PC-9 (cell line): ENCODE data around the gene BCAR3. TPM values are rescaled to one million over a fixed set of nuclear protein-coding genes. Genes with fewer than 3 reads are reported as not detected.

Source experiments
- BruUV-seq: library from RNA; stranded (reverse); fragments of 400-500 nt; replicated peaks from 2 replicates; lab custom pipeline; 2021; lab: Mats Ljungman, UMichigan
- CTCF ChIA-PET: fragments of 300-600 bp; sonication (Branson Sonifier 250); formaldehyde crosslinking; loops from one replicate; lab custom pipeline; 2022; ENCODE audit warnings: antibody characterized with exemption; lab: Charles Lee
- POLR2A ChIA-PET: fragments of 300-600 bp; sonication (Branson Sonifier 250); formaldehyde crosslinking; loops from one replicate; lab custom pipeline; 2022; ENCODE audit warnings: antibody characterized with exemption; ENCODE audit not compliant: unreplicated experiment; lab: Charles Lee
- DNase-seq, 2 experiments: peaks; one replicate each; pipeline versions ENCODE4 v3.0.0 to v3.0.0-alpha.2; 2015 to 2022; ENCODE audit warnings: mixed read lengths in 1 of 2
- H2AFZ ChIP-seq: fragments of 200-600 bp; sonication (generic); 2 replicates; pipeline ENCODE4 v1.8.1; 2017; ENCODE audit warnings: antibody characterized with exemption
- H3F3A ChIP-seq: fragments of 200-600 bp; sonication (generic); 2 replicates; pipeline ENCODE4 v1.8.1; 2017; ENCODE audit warnings: antibody characterized with exemption, mild to moderate bottlenecking, low read depth; ENCODE audit not compliant: insufficient read depth
- H3K27ac ChIP-seq: fragments of 200-600 bp; sonication (generic); 2 replicates; pipeline ENCODE4 v1.6.1; 2016; ENCODE audit warnings: mixed run types
- H3K27me3 ChIP-seq: fragments of 200-600 bp; sonication (generic); 2 replicates; pipeline ENCODE4 v1.6.1; 2016; ENCODE audit warnings: low read depth, mixed run types; ENCODE audit not compliant: insufficient read depth
- H3K36me3 ChIP-seq: fragments of 200-600 bp; sonication (generic); 2 replicates; pipeline ENCODE4 v1.6.1; 2016; ENCODE audit warnings: low read depth, mixed run types
- H3K4me1 ChIP-seq: fragments of 200-600 bp; sonication (generic); replicated peaks from 2 replicates; pipeline ENCODE4 v1.6.1; 2016; ENCODE audit warnings: mixed run types; ENCODE audit not compliant: insufficient read depth
- H3K4me2 ChIP-seq: fragments of 200-600 bp; sonication (generic); 2 replicates; pipeline ENCODE4 v1.6.1; 2017; ENCODE audit warnings: mixed run types
- H3K4me3 ChIP-seq: fragments of 200-600 bp; sonication (generic); 2 replicates; pipeline ENCODE4 v1.6.1; 2016; ENCODE audit warnings: mixed run types
- H3K79me2 ChIP-seq: fragments of 200-600 bp; sonication (generic); 2 replicates; pipeline ENCODE4 v1.6.1; 2017; ENCODE audit warnings: low read depth, mixed run types
- H3K9me2 ChIP-seq: fragments of 200-600 bp; sonication (generic); 2 replicates; pipeline ENCODE4 v1.8.1; 2017; ENCODE audit warnings: mild to moderate bottlenecking; ENCODE audit not compliant: insufficient read depth
- H3K9me3 ChIP-seq: fragments of 200-600 bp; sonication (generic); 2 replicates; pipeline ENCODE4 v1.8.1; 2016; ENCODE audit warnings: low read depth; ENCODE audit not compliant: insufficient read depth
- H4K20me1 ChIP-seq: fragments of 200-600 bp; sonication (generic); 2 replicates; pipeline ENCODE4 v1.8.1; 2017; ENCODE audit not compliant: insufficient read depth
- CTCF ChIP-seq: fragments of 200-600 bp; sonication (generic); conservative IDR thresholded peaks from 2 replicates; pipeline ENCODE4 v1.6.1; 2017; ENCODE audit warnings: mixed run types, antibody characterized with exemption, mild to moderate bottlenecking, moderate library complexity
- EZH2 ChIP-seq: fragments of 200-600 bp; sonication (generic); IDR thresholded peaks from 2 replicates; pipeline ENCODE4 v1.8.0; 2017; ENCODE audit warnings: antibody characterized with exemption, low read depth
- intact Hi-C: fragments of 100-400 bp; cut with micrococcal nuclease; formaldehyde crosslinking; loops from one replicate; pipeline ENCODE4 v1.10.0; 2022; ENCODE audit not compliant: unreplicated experiment
- total RNA-seq: library from RNA; stranded (reverse); gene quantifications from 2 replicates; pipeline ENCODE4 v1.2.3, GENCODE V29; 2021

BCAR3 gene
- total RNA-seq, 1 experiment from 2014 or later: 70.0 TPM

- peak overlapping the region; percentile 72 for H3K4me2 ChIP-seq
- H3K9me3 ChIP-seq: peaks cover 3% of the 10 kb centered on the region; the same call in 1 of the 2 replicates
- no TSS peak for BruUV-seq
- H4K20me1 ChIP-seq: no peaks in the 10 kb centered on the region
- TF ChIP-seq EZH2: no peak
- no peak for TF ChIP-seq CTCF
- H3K36me3 ChIP-seq: peaks cover 7% of the 10 kb centered on the region
- no peaks in the 10 kb centered on the region for H3K27me3 ChIP-seq
- H3K27ac ChIP-seq: peak overlapping the region; percentile 97
- peaks cover 76% of the 10 kb centered on the region for H3K4me1 ChIP-seq
- H2AFZ ChIP-seq: no peak overlapping the region
- H3F3A ChIP-seq: peaks cover 61% of the 10 kb centered on the region
- peaks cover 39% of the 10 kb centered on the region for H3K79me2 ChIP-seq
- intact Hi-C loops: no loop called here
- DNase-seq: peak; percentile 26 to 79
- no peak overlapping the region for H3K4me3 ChIP-seq
- no peaks in the 10 kb centered on the region for H3K9me2 ChIP-seq
- POLR2A ChIA-PET: interaction anchor here (0.6 kb wide), 1 partner anchor 22 kb away, joined by 3 read pairs; the partner anchor contains the start of gene BCAR3
- CTCF ChIA-PET: no interaction called here
These were observed 22.0 kb upstream of the BCAR3 start for GRCh38 chr1:93703643-93704042.

- Histone ChIP-seq H4K20me1 (no peaks in the 10 kb centered on the region), H3K36me3 (peaks cover 7% of the 10 kb centered on the region), H3K9me3 (peaks cover 3% of the 10 kb centered on the region; the same call in 1 of the 2 replicates), H3K4me1 (peaks cover 75% of the 10 kb centered on the region), H3F3A (peaks cover 61% of the 10 kb centered on the region), H3K4me2 (peak overlapping the region; percentile 72), H3K4me3 (peak overlapping the region; percentile 21; the same call in 1 of the 2 replicates), H3K27me3 (no peaks in the 10 kb centered on the region), H3K79me2 (peaks cover 39% of the 10 kb centered on the region), H3K27ac (peak overlapping the region; percentile 97), H2AFZ (no peak overlapping the region), H3K9me2 (no peaks in the 10 kb centered on the region)
- ChIA-PET CTCF (interaction anchor here (0.5 to 1.2 kb wide), 8 partner anchors 21 to 141 kb away, joined by 3 to 11 read pairs (median 3); partner anchors contain the start of gene BCAR3), POLR2A (interaction anchor here (0.5 to 2.0 kb wide), 16 partner anchors 10 to 365 kb away, joined by 3 to 27 read pairs (median 6); partner anchors contain the start of gene BCAR3)
- intact Hi-C loops: loop anchor here (1.0 kb wide), 2 partner anchors 51 to 76 kb away; no protein-coding TSS in a partner anchor
- BruUV-seq: TSS peak; percentile 88
- no peak for TF ChIP-seq EZH2
- no peak; the same call in 1 of the 2 replicates for TF ChIP-seq CTCF
- DNase-seq: no peak
These were observed 21.2 kb upstream of the BCAR3 start for GRCh38 chr1:93702828-93703183.

- POLR2A ChIA-PET: interaction anchor here (0.5 to 2.0 kb wide), 21 partner anchors 9 to 366 kb away, joined by 3 to 27 read pairs (median 5); partner anchors contain the start of gene BCAR3
- CTCF ChIA-PET: interaction anchor here (0.5 to 1.2 kb wide), 8 partner anchors 20 to 142 kb away, joined by 3 to 11 read pairs (median 3); partner anchors contain the start of gene BCAR3
These were observed 20.6 kb upstream of the BCAR3 start for GRCh38 chr1:93702111-93702827.

More at GRCh38 chr1:93702111-93702827, 20.6 kb upstream of the BCAR3 start:
- BruUV-seq: no TSS peak
- Histone ChIP-seq H3K4me3 (peak overlapping the region; percentile 25; the same call in 1 of the 2 replicates), H3K27ac (peak overlapping the region; percentile 97), H3K27me3 (no peaks in the 10 kb centered on the region), H3K9me3 (peaks cover 3% of the 10 kb centered on the region; the same call in 1 of the 2 replicates), H3K36me3 (peaks cover 7% of the 10 kb centered on the region), H3K4me2 (peak overlapping the region; percentile 72), H2AFZ (no peak overlapping the region), H3K79me2 (peaks cover 40% of the 10 kb centered on the region), H3F3A (peaks cover 61% of the 10 kb centered on the region), H3K4me1 (peaks cover 73% of the 10 kb centered on the region), H3K9me2 (no peaks in the 10 kb centered on the region), H4K20me1 (no peaks in the 10 kb centered on the region)
- peak; percentile 86 to 90 for DNase-seq
- intact Hi-C loops: loop anchor here (1.0 kb wide), 2 partner anchors 52 to 77 kb away; no protein-coding TSS in a partner anchor
- TF ChIP-seq CTCF: no peak
- TF ChIP-seq EZH2: no peak
